ENCODE data around the gene FAM124A. TPM values are rescaled to one million over a fixed set of nuclear protein-coding genes. Genes with fewer than 3 reads are reported as not detected.

Gene FAM124A
- total and polyA plus RNA-seq, 2 of the 8 experiments (the other 6 are each of a cell fraction or from before 2014, with no cell fraction given), result 40.7 to 49.9 TPM

- TF ChIP-seq, protein P1, sequence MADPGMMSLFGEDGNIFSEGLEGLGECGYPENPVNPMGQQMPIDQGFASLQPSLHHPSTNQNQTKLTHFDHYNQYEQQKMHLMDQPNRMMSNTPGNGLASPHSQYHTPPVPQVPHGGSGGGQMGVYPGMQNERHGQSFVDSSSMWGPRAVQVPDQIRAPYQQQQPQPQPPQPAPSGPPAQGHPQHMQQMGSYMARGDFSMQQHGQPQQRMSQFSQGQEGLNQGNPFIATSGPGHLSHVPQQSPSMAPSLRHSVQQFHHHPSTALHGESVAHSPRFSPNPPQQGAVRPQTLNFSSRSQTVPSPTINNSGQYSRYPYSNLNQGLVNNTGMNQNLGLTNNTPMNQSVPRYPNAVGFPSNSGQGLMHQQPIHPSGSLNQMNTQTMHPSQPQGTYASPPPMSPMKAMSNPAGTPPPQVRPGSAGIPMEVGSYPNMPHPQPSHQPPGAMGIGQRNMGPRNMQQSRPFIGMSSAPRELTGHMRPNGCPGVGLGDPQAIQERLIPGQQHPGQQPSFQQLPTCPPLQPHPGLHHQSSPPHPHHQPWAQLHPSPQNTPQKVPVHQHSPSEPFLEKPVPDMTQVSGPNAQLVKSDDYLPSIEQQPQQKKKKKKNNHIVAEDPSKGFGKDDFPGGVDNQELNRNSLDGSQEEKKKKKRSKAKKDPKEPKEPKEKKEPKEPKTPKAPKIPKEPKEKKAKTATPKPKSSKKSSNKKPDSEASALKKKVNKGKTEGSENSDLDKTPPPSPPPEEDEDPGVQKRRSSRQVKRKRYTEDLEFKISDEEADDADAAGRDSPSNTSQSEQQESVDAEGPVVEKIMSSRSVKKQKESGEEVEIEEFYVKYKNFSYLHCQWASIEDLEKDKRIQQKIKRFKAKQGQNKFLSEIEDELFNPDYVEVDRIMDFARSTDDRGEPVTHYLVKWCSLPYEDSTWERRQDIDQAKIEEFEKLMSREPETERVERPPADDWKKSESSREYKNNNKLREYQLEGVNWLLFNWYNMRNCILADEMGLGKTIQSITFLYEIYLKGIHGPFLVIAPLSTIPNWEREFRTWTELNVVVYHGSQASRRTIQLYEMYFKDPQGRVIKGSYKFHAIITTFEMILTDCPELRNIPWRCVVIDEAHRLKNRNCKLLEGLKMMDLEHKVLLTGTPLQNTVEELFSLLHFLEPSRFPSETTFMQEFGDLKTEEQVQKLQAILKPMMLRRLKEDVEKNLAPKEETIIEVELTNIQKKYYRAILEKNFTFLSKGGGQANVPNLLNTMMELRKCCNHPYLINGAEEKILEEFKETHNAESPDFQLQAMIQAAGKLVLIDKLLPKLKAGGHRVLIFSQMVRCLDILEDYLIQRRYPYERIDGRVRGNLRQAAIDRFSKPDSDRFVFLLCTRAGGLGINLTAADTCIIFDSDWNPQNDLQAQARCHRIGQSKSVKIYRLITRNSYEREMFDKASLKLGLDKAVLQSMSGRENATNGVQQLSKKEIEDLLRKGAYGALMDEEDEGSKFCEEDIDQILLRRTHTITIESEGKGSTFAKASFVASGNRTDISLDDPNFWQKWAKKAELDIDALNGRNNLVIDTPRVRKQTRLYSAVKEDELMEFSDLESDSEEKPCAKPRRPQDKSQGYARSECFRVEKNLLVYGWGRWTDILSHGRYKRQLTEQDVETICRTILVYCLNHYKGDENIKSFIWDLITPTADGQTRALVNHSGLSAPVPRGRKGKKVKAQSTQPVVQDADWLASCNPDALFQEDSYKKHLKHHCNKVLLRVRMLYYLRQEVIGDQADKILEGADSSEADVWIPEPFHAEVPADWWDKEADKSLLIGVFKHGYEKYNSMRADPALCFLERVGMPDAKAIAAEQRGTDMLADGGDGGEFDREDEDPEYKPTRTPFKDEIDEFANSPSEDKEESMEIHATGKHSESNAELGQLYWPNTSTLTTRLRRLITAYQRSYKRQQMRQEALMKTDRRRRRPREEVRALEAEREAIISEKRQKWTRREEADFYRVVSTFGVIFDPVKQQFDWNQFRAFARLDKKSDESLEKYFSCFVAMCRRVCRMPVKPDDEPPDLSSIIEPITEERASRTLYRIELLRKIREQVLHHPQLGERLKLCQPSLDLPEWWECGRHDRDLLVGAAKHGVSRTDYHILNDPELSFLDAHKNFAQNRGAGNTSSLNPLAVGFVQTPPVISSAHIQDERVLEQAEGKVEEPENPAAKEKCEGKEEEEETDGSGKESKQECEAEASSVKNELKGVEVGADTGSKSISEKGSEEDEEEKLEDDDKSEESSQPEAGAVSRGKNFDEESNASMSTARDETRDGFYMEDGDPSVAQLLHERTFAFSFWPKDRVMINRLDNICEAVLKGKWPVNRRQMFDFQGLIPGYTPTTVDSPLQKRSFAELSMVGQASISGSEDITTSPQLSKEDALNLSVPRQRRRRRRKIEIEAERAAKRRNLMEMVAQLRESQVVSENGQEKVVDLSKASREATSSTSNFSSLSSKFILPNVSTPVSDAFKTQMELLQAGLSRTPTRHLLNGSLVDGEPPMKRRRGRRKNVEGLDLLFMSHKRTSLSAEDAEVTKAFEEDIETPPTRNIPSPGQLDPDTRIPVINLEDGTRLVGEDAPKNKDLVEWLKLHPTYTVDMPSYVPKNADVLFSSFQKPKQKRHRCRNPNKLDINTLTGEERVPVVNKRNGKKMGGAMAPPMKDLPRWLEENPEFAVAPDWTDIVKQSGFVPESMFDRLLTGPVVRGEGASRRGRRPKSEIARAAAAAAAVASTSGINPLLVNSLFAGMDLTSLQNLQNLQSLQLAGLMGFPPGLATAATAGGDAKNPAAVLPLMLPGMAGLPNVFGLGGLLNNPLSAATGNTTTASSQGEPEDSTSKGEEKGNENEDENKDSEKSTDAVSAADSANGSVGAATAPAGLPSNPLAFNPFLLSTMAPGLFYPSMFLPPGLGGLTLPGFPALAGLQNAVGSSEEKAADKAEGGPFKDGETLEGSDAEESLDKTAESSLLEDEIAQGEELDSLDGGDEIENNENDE (IDR thresholded peaks at IDR 0.05; ENCODE audit: insufficient replicate concordance, low read length), result no peak
- no peak for TF ChIP-seq PHF8 (conservative IDR thresholded peaks at IDR 0.05; ENCODE audit: low read depth, low read length)
- no peak for TF ChIP-seq NANOG (IDR thresholded peaks at IDR 0.05; ENCODE audit: insufficient read depth, low read depth, low read length, poor library complexity, severe bottlenecking)
- no peak for TF ChIP-seq FOSL1 (IDR thresholded peaks at IDR 0.05; ENCODE audit: insufficient read depth, low read depth, low read length)
- TF ChIP-seq, protein P2, sequence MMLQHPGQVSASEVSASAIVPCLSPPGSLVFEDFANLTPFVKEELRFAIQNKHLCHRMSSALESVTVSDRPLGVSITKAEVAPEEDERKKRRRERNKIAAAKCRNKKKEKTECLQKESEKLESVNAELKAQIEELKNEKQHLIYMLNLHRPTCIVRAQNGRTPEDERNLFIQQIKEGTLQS (IDR thresholded peaks at IDR 0.05; ENCODE audit: insufficient read depth, low read depth, low read length), result no peak
- no peak for TF ChIP-seq SUZ12 (IDR thresholded peaks at IDR 0.05; ENCODE audit: low read length)
- no peak for TF ChIP-seq BACH1 (IDR thresholded peaks at IDR 0.05; ENCODE audit: low read length)
- no peak for TF ChIP-seq ATF2 (IDR thresholded peaks at IDR 0.05; ENCODE audit: low read length)
- no peak for TF ChIP-seq BCL11A (IDR thresholded peaks at IDR 0.05; ENCODE audit: low read depth in 2 of 2, low read length in 2 of 2)
Measured at GRCh38 chr13:51246025-51246417, 23.8 kb downstream of the FAM124A start (continued).

Data from H1 (cell line).